Peyer's patch (tissue), 4 donors: ENCODE results near the gene STAP2.
"Not testable (repeated sequence)": the region's sequence is repeated elsewhere in the genome, so short reads cannot be mapped to it uniquely, and the experiment has no call there.

Experiments used
- CTCF ChIP-seq, 6 experiments: fragments of 450-650 bp in 4 of 6; fragments of 200-600 bp in 2 of 6; sonication (generic) in 1 of 6; IDR thresholded peaks; one replicate each; pipeline ENCODE4 v1.5.1; 2017 to 2019; ENCODE audit warnings: antibody characterized with exemption in 6 of 6, mild to moderate bottlenecking in 3 of 6, moderate library complexity in 1 of 6
- POLR2A ChIP-seq, 2 donors: fragments of 450-650 bp; IDR thresholded peaks; one replicate each; pipeline ENCODE4 v1.5.1; 2017; ENCODE audit warnings: antibody characterized with exemption in 2 of 2, mild to moderate bottlenecking in 2 of 2, moderate library complexity in 2 of 2

- not testable (repeated sequence) for TF ChIP-seq CTCF, POLR2A (IDR thresholded peaks at IDR 0.05)
Measured at GRCh38 chr19:4274321-4274686, 64.3 kb downstream of the STAP2 start.
